Measurements from ENCODE around the gene FNBP1L. TPM values are rescaled to one million over a fixed set of nuclear protein-coding genes. Genes with fewer than 3 reads are reported as not detected.

The FNBP1L gene
- total RNA-seq, 1 donor from 2014 or later: 22.8 TPM

- DNase-seq (ENCODE audit: low spot score): no peak
Observed at GRCh38 chr1:93569489-93569888, 121.6 kb downstream of the FNBP1L start.

- DNase-seq (ENCODE audit: low spot score): no peak
Observed at GRCh38 chr1:93571623-93572310, 123.8 kb downstream of the FNBP1L start.

DNA sequence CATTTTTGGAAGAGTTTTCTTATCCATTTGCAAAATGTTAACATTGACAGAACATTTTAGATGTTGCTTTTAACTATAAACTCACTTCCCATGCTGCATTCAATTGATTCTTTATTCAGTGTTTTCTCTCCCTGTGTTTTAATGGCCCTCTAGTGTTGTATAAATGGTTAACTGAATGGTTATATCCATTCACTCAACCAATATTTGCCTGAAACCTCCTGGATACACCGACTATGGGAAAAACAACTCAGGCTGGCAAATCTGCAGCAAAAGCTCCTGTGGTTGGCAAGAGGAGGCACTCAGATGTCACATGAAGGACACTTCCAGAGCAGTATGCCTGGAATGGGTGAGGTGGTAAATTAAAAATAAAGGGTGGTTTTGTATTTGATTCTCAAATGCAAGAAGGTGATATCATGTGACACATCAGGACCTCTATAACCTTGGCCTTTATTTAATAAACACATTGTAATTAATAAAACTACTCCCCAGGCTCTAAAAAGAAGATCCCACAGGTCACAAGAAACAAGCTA, 126.1 kb downstream of the FNBP1L start:
- DNase-seq (ENCODE audit: low spot score): no peak

DNA sequence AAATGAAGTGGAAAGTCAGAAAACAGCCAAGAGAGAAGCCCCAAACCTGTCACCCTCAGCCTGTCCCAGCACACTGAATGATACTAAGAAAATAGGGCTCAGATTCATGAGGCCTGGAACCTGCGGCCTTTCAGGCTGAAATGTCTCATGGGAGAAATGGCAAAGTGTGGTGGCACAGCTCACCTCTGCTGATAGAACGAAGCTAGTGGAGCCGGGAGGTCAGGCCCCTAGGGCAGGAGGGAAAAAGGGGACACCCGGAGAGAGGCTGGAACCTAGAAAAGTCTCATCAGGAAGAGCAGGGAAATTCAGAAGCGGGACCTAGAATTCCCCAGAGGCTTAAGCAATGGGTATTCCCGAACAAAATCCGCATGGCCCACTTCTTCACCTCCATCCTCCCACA, 126.6 kb downstream of the FNBP1L start:
- DNase-seq (ENCODE audit: low spot score): peak; percentile 78

- DNase-seq (ENCODE audit: low spot score): peak; percentile 24
Observed at GRCh38 chr1:93574991-93575390, 127.1 kb downstream of the FNBP1L start.

GRCh38 chr1:93575621-93576284, 127.8 kb downstream of the FNBP1L start:
- peak; percentile 41 for DNase-seq (ENCODE audit: low spot score)

DNA sequence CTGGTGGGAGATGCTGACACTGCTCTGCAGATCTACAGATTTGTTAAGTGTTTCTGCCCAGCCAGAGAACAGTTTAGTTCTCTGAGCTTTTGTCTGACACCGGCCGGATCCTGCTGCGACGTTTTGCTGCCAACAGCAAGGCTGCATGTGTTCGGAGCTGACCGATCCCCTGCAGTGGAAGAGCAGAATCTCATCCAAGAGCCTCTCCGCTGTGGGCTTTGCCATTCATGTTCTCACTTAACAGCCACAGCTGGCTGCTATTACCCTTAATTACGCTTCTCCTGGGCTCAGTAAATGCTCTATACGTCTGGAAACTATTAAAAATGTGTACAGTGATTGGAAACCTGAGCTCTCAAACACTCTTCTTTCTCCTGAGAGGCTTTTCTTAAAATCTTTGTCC, 128.4 kb downstream of the FNBP1L start:
- peak; percentile 49 for DNase-seq (ENCODE audit: low spot score)

GRCh38 chr1:93576746-93577145, 128.8 kb downstream of the FNBP1L start:
- peak; percentile 41 for DNase-seq (ENCODE audit: low spot score)

GRCh38 chr1:93577536-93578432, 129.9 kb downstream of the FNBP1L start:
- peak; percentile 84 for DNase-seq (ENCODE audit: low spot score)

DNA sequence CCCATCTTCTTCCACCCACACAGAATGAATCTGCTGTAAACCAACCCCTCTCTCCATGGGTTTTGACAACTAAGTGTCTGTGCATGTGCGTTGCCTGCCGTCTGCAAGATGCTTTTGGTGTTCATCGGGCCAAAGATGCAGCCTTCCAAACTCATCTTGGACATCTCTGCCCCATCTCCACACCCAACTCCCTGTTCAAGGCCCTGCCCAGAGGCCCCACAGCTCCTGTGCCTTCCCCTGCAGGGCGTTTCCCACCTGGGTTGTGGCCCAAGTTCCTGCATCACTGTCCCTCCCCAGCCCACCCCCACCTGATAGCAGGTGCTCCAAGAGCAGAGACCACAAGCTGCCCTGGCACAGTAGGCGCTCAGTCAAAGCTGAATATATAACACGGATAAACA, 130.5 kb downstream of the FNBP1L start:
- DNase-seq (ENCODE audit: low spot score): peak; percentile 67

DNA sequence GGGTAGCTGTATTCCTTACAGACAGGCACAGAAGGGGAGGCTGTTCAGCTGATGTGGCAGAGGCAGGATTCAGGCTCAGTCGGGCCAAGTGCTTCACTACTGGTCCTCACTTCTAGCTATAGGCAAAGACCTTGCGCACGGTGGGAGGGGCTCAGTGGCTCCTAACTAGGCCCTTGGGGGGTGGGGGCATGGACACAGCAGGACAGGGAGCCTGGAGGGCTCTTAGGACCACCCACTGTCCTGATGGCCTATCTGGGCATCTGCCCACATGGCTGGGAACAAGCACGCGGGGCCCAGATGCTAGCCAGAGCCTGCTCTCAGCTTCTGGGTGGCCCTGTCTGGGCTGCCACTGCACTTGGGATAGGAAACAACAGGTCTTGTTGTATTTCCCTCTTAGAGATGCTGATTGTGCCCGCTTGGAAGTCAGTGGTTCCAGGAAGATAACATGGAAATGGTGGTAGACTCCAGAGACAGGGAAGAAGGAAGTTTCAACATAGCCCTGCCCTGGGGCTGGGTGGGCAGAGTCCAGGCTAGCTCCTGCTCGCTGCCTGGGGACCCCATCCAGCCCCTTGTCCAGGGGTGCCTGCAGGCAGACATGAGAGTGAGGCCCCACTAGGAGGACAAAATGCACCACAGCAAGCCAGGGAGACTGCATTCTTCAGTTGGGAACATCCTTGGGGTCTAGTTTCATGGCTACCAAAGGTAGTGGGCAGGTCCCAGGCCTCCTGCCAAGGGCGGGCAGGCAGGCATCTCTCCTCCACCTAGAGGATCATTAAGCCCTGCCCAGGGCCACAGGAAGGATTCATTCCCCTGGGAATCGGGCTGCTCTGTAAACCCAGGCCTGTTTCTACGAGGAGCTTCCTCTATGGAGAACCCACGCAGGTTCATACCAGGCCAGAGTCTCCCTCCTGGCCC, 131.2 kb downstream of the FNBP1L start:
- peak; percentile 72 for DNase-seq (ENCODE audit: low spot score)

- peak; percentile 84 for DNase-seq (ENCODE audit: low spot score)
Observed at GRCh38 chr1:93579891-93580290, 132.0 kb downstream of the FNBP1L start.

DNA sequence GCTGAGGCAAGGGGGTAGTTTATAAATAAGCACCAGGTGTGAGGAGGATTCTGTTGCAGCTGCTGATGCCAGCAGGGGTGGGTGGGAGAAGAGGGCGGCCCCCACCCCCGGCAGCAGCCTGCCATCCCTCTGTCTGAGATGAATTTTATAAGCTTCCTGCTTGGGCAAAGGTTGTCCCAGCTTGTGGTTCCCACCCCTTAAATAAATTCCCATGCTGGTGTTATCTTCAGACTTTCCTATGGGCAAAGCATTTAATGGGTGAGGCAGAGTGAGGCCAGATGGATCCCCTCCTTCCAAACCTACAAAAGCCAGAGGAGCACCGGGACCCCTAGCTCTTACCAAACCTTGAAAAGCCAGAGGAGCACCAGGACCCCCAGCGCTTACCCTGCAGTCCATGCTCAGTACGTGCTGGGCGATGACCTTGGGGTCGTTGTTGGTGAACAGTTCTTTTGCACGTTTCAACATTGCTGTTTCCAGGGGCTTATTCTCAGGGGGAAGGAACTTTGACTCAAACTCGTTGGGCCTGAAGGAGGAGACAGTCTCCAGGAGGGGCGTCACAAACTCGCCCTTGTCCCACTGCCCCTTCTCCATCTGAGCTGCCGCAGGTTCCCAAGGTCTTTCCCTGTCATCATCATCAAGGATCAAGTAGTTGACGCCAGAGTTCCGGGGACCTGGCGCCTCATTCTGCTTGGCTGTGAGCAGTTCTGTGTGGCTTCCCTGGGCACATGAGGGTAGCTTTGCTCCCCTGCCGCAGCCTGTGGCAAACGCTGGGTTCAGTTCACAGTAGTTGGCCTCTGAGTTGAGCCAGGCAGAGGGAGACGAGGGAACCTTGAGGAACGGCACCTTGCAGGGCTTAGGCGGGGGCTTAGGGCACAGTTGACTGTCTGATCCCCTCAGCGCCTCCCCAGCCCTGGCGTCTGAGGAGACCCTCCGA, 134.3 kb downstream of the FNBP1L start:
- DNase-seq (ENCODE audit: low spot score): peak; percentile 78

DNA sequence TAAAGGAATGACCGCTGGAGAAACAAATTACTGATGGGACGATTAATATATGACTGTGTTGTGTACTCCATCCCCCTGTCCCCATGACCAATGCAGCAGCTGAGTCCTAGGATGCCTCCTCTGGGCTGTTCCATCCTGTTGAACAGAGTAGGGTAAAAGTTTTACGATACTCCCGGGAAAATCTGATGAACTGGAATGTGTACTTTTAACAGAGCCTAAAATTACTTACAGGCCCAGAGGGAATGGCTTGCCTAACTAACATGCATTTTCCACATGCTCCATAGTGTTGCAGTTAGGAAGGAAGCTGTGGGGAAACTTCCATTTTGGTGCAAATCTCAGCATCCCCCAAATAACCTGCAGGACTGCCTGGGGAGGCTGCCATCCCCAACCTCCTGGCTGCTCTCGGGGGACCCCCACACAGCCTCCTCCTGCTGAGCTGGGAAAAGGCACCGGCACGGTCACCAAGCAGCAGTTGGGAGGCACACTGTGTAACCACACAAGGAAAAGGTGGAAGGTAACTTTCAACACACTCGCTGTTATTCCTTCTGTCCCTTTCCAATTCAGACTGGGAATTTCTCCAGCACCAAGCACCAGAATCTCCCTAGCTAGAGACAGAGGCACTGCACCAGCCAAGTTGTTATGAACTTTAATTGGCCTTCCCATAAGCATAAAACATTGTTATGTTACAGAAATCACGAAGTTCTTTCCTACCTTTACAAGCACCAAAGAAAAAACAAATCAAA, 136.5 kb downstream of the FNBP1L start:
- peak; percentile 37 for DNase-seq (ENCODE audit: low spot score)

GRCh38 chr1:93585059-93585966, 137.4 kb downstream of the FNBP1L start:
- peak; percentile 91 for DNase-seq (ENCODE audit: low spot score)

DNA sequence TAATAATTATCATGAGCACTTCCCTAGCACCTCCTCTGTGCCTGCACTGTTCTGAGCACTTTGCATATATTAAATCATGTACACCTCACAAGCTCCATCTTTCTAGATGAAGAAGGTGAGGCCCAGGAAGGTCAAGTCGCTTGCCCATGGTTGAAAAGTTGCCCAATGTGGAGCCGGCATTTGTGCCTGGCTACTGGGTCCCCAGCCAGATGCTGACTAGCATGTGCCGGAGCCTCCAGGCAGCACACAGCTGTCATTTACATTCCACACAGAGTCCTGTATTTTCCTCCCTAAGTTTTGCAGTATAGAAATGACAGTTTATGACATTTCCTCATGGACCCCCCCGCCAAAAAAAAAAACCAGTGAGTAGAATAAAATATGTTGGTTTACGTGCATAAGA, 139.4 kb downstream of the FNBP1L start:
- DNase-seq (ENCODE audit: low spot score): peak; percentile 45

DNA sequence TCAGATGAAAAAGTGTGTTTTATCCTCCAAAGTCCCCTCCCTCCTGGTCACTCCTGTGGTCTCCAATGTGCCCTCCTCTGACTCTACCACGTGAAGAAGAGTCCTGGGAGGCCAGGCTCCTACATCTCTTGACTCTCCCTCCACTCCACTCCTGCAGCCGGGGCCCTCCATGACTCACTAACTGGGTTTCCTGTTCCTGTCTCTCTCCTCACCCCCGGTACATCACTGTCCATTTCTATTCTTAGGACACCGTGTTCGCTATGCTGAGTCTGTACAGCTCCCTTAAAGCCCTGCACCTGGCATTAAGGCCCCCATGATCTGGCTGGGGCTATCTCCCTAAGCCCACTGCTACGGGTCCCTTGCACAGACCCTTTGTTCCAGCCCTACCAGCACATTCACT, 140.3 kb downstream of the FNBP1L start:
- peak; percentile 51 for DNase-seq (ENCODE audit: low spot score)

- DNase-seq (ENCODE audit: low spot score): peak; percentile 72
Observed at GRCh38 chr1:93588955-93589354, 141.0 kb downstream of the FNBP1L start.
